ENCODE results near the gene OSBPL9. TPM values are rescaled to one million over a fixed set of nuclear protein-coding genes. Genes with fewer than 3 reads are reported as not detected.

OSBPL9 gene
- total and polyA plus RNA-seq, 9 of the 15 experiments (the other 6 are each of a cell fraction or from before 2014, with no cell fraction given), result 43.9 to 217 (median 170) TPM

DNA sequence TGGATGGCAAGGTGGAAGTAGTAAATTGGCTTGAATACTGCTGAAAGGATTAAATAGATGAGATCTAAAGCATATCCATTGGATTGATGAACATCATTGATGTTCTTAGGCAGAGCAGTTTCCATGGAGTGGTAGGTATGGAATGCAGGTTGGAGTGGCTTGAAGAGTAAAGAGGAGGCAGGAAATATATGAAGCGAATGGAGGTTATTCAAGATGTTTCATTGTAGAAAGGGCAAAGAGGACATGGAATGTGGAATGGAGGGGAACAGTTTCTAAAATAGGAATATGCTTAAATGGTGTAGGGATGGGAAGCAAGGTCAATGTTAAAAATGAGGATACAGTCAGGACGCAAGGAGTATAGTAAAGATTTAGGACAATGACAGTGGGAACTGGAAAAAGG is 6.1 kb downstream of the OSBPL9 start:
- no TSS peak for BruUV-seq (replicated peaks)
- Histone ChIP-seq H3K79me2 (ENCODE audit: control insufficient read depth, insufficient read depth, low read length) (peaks cover 96% of the 10 kb centered on the region), H4K20me1 (replicated peaks; ENCODE audit: control insufficient read depth, insufficient read depth, low read length) (no peaks in the 10 kb centered on the region), H3K4me1 (replicated peaks in 1 of 2; ENCODE audit: control insufficient read depth in 2 of 2, insufficient read depth in 2 of 2, low read length in 2 of 2) (peaks cover 18 to 53% of the 10 kb centered on the region in 2 experiments), H3K9me1 (ENCODE audit: control insufficient read depth, insufficient read depth, low read length) (peaks cover 3% of the 10 kb centered on the region), H3K36me3 (ENCODE audit: control insufficient read depth, insufficient read depth, low read length) (no peaks in the 10 kb centered on the region), H3K27ac (ENCODE audit: extremely low read depth, low read depth, low read length) (peak overlapping the region; percentile 69), H3K9ac (ENCODE audit: insufficient read depth in 1 of 2, low read depth in 2 of 2, low read length in 2 of 2) (peak overlapping the region in 1 of 2 experiments; percentile 40; a peak in 2 of 4 replicates), H3K4me2 (ENCODE audit: insufficient read depth, low read length) (peak overlapping the region; percentile 62), H2AFZ (ENCODE audit: low read depth, low read length) (no peak overlapping the region), H3K27me3 (ENCODE audit: control insufficient read depth in 2 of 2, insufficient read depth in 2 of 2, low read length in 2 of 2) (no peaks in the 10 kb centered on the region), H3K9me3 (replicated peaks; ENCODE audit: control insufficient read depth, insufficient read depth, low read depth, low read length) (no peaks in the 10 kb centered on the region), H3K4me3 (no peak overlapping the region)
- 75% methylated on average over 2 of the region's 2 CpGs for WGBS (ENCODE audit: insufficient coverage, low coverage, missing lambda C conversion rate)
- ATAC-seq, result no peak
- ChIA-PET POLR2A (interaction anchor here (0.6 to 3.0 kb wide), 12 partner anchors 8 to 430 kb away, joined by 3 to 27 read pairs (median 4); no protein-coding TSS in a partner anchor), CTCF (ENCODE audit: low intra/inter-chr PET ratio) (no interaction called here)
- in situ Hi-C loops (cut with MboI) (no loop called here), intact Hi-C loops (cut with micrococcal nuclease) (loop anchor here (5.0 kb wide), 1 partner anchor 254 kb away; the partner anchor contains the start of gene NRDC)
- no peak for DNase-seq (ENCODE audit: extremely low read depth in 1 of 4, low spot score in 3 of 4)
- FAIRE-seq, result no peak
- TF ChIP-seq HOMEZ (CRISPR knock-in tag; IDR thresholded peaks at IDR 0.05) (no peak), CCAR2 (IDR thresholded peaks at IDR 0.05; ENCODE audit: low read depth, low read length) (no peak), HDGF (IDR thresholded peaks at IDR 0.05) (peak; percentile 78; the same call in 1 of the 2 replicates), ARHGAP35 (IDR thresholded peaks at IDR 0.05; ENCODE audit: partially characterized antibody) (peak; percentile 66), BRF2 (IDR thresholded peaks at IDR 0.05; ENCODE audit: borderline replicate concordance, insufficient read depth, insufficient read length) (no peak), ZNF561 (CRISPR knock-in tag; conservative IDR thresholded peaks at IDR 0.05) (no peak), NCOA6 (IDR thresholded peaks at IDR 0.05) (no peak), AFF4 (CRISPR knock-in tag; IDR thresholded peaks at IDR 0.05) (no peak), ZNF274 (IDR thresholded peaks at IDR 0.05; ENCODE audit: borderline replicate concordance, low read depth, low read length) (no peak), STAG1 (CRISPR knock-in tag; IDR thresholded peaks at IDR 0.05; ENCODE audit: borderline replicate concordance) (no peak), L3MBTL2 (IDR thresholded peaks at IDR 0.05) (no peak), ZNF143 (CRISPR knock-in tag; IDR thresholded peaks at IDR 0.05) (no peak)
- TF ChIP-seq, protein P1, sequence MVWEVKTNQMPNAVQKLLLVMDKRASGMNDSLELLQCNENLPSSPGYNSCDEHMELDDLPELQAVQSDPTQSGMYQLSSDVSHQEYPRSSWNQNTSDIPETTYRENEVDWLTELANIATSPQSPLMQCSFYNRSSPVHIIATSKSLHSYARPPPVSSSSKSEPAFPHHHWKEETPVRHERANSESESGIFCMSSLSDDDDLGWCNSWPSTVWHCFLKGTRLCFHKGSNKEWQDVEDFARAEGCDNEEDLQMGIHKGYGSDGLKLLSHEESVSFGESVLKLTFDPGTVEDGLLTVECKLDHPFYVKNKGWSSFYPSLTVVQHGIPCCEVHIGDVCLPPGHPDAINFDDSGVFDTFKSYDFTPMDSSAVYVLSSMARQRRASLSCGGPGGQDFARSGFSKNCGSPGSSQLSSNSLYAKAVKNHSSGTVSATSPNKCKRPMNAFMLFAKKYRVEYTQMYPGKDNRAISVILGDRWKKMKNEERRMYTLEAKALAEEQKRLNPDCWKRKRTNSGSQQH (CRISPR knock-in tag; IDR thresholded peaks at IDR 0.05), result peak; percentile 64; the same call in 1 of the 2 replicates
- TF ChIP-seq, protein P2, sequence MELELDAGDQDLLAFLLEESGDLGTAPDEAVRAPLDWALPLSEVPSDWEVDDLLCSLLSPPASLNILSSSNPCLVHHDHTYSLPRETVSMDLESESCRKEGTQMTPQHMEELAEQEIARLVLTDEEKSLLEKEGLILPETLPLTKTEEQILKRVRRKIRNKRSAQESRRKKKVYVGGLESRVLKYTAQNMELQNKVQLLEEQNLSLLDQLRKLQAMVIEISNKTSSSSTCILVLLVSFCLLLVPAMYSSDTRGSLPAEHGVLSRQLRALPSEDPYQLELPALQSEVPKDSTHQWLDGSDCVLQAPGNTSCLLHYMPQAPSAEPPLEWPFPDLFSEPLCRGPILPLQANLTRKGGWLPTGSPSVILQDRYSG (tag; conservative IDR thresholded peaks at IDR 0.05; ENCODE audit: low read depth), result no peak
